ENCODE data around the gene DRC3.

DNA sequence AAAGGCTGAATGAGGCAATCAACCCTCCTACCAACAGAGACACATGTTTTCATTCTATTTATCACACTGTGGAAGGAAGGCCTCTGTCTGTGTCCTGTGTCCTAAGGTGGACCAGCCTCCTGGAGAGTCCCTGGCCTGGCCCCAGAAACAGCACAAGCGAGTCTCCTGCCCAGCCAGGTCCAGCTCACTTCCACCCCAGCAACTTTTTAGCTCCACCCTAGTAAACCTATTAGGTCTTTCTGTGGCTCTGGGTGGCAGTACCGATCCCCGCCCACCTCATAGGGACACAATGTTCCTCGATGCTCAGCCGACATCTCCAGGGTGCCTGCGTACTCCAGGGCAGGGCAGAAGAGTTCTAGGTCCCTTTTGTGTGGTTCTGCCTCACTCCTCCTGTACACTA, 10.7 kb downstream of the DRC3 start:
- TF ChIP-seq, protein P1, sequence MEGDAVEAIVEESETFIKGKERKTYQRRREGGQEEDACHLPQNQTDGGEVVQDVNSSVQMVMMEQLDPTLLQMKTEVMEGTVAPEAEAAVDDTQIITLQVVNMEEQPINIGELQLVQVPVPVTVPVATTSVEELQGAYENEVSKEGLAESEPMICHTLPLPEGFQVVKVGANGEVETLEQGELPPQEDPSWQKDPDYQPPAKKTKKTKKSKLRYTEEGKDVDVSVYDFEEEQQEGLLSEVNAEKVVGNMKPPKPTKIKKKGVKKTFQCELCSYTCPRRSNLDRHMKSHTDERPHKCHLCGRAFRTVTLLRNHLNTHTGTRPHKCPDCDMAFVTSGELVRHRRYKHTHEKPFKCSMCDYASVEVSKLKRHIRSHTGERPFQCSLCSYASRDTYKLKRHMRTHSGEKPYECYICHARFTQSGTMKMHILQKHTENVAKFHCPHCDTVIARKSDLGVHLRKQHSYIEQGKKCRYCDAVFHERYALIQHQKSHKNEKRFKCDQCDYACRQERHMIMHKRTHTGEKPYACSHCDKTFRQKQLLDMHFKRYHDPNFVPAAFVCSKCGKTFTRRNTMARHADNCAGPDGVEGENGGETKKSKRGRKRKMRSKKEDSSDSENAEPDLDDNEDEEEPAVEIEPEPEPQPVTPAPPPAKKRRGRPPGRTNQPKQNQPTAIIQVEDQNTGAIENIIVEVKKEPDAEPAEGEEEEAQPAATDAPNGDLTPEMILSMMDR (IDR thresholded peaks at IDR 0.05) = no peak
- no peak for TF ChIP-seq POLR2A (IDR thresholded peaks at IDR 0.05)
